NCI-H146 (cell line): ENCODE measurements around the gene MOV10L1.

Source experiments
- DNase-seq: peaks from one replicate; lab custom pipeline; 2025; lab: John Stamatoyannopoulos, UW

Gene MOV10L1

GRCh38 chr22:50058906-50059880, 30.6 kb upstream of the MOV10L1 start:
- DNase-seq = no peak

GRCh38 chr22:50059881-50060262, 29.9 kb upstream of the MOV10L1 start:
- no peak for DNase-seq

- DNase-seq = no peak
These were observed 29.2 kb upstream of the MOV10L1 start for GRCh38 chr22:50060441-50061140.

GRCh38 chr22:50061141-50061823, 28.5 kb upstream of the MOV10L1 start:
- DNase-seq = no peak

- DNase-seq = no peak
These were observed 27.9 kb upstream of the MOV10L1 start for GRCh38 chr22:50061824-50062355.

GRCh38 chr22:50062509-50063135, 27.2 kb upstream of the MOV10L1 start:
- no peak for DNase-seq

GRCh38 chr22:50063589-50064393, 26.0 kb upstream of the MOV10L1 start:
- no peak for DNase-seq

- no peak for DNase-seq
These were observed 25.4 kb upstream of the MOV10L1 start for GRCh38 chr22:50064453-50064852.

GRCh38 chr22:50067244-50067643, 22.6 kb upstream of the MOV10L1 start:
- DNase-seq = no peak

GRCh38 chr22:50068096-50068495, 21.7 kb upstream of the MOV10L1 start:
- no peak for DNase-seq

GRCh38 chr22:50070366-50070765, 19.4 kb upstream of the MOV10L1 start:
- DNase-seq = no peak

GRCh38 chr22:50071432-50072166, 18.2 kb upstream of the MOV10L1 start:
- no peak for DNase-seq

- no peak for DNase-seq
These were observed 17.6 kb upstream of the MOV10L1 start for GRCh38 chr22:50072167-50072555.

- DNase-seq = no peak
These were observed 16.9 kb upstream of the MOV10L1 start for GRCh38 chr22:50072714-50073538.

GRCh38 chr22:50074056-50074455, 15.8 kb upstream of the MOV10L1 start:
- DNase-seq = no peak

GRCh38 chr22:50074551-50075530, 15.0 kb upstream of the MOV10L1 start:
- peak; percentile 55 for DNase-seq

GRCh38 chr22:50076646-50077535, 12.9 kb upstream of the MOV10L1 start:
- DNase-seq = no peak
